Panc1 (cell line): ENCODE measurements around the gene TNIK. TPM values are rescaled to one million over a fixed set of nuclear protein-coding genes. Genes with fewer than 3 reads are reported as not detected.

Experiments used
- ATAC-seq: fragments of 200-7000 bp; cut with Tn5 transposase; 2 replicates; pipeline ENCODE4 v1.9.1; 2020; ENCODE audit warnings: mild to moderate bottlenecking, moderate library complexity
- BruUV-seq: library from RNA; stranded (reverse); fragments of 400-500 nt; replicated peaks from 2 replicates; lab custom pipeline; 2021; lab: Mats Ljungman, UMichigan
- CTCF ChIA-PET: fragments of 300-600 bp; sonication (Branson Sonifier 250); formaldehyde crosslinking; loops from one replicate; lab custom pipeline; 2022; ENCODE audit warnings: antibody characterized with exemption; lab: Charles Lee
- POLR2A ChIA-PET: fragments of 300-600 bp; sonication (Branson Sonifier 250); formaldehyde crosslinking; loops from one replicate; lab custom pipeline; 2022; ENCODE audit warnings: antibody characterized with exemption; lab: Charles Lee
- DNase-seq: peaks from one replicate; pipeline ENCODE4 v3.0.0-alpha.2; 2010; ENCODE audit warnings: low read depth, low spot score
- H3K27ac ChIP-seq: 2 replicates; pipeline ENCODE4 v1.5.1; 2011; ENCODE audit warnings: mild to moderate bottlenecking, low read length, inconsistent platforms
- H3K27me3 ChIP-seq: fragments of 200-500 bp; sonication (Bioruptor generic); 2 replicates; pipeline ENCODE4 v1.6.0; 2014; ENCODE audit warnings: low read length, inconsistent platforms; ENCODE audit not compliant: control insufficient read depth, insufficient read depth
- H3K36me3 ChIP-seq: fragments of 200-500 bp; sonication (Bioruptor generic); 2 replicates; pipeline ENCODE4 v1.5.1; 2014; ENCODE audit warnings: inconsistent platforms, mild to moderate bottlenecking, low read length, moderate library complexity; ENCODE audit not compliant: control insufficient read depth, insufficient read depth
- H3K4me1 ChIP-seq: 2 replicates; pipeline ENCODE4 v1.5.1; 2011; ENCODE audit warnings: inconsistent platforms, mild to moderate bottlenecking, low read length, moderate library complexity; ENCODE audit not compliant: control insufficient read depth, insufficient read depth
- H3K4me3 ChIP-seq, 2 experiments: 2 replicates each; pipeline ENCODE4 v1.5.1; 2011 to 2012; ENCODE audit warnings: low read depth in 2 of 2, low read length in 2 of 2, mild to moderate bottlenecking in 2 of 2, inconsistent platforms in 1 of 2, moderate library complexity in 1 of 2
- H3K9me3 ChIP-seq: fragments of 200-500 bp; sonication (Bioruptor generic); 2 replicates; pipeline ENCODE4 v1.5.1; 2014; ENCODE audit warnings: low read depth, mild to moderate bottlenecking, inconsistent platforms, low read length, moderate library complexity; ENCODE audit not compliant: control insufficient read depth, insufficient read depth
- CTCF ChIP-seq: fragments of 450-650 bp; IDR thresholded peaks from 2 replicates; pipeline ENCODE4 v1.5.1; 2017; ENCODE audit warnings: mild to moderate bottlenecking
- POLR2AphosphoS5 ChIP-seq: IDR thresholded peaks from 2 replicates; pipeline ENCODE4 v1.6.1; 2012; ENCODE audit warnings: mild to moderate bottlenecking, low read depth, low read length, moderate library complexity
- REST ChIP-seq, 2 experiments: IDR thresholded peaks; 2 replicates each; pipeline ENCODE4 v1.6.1; 2011 to 2012; ENCODE audit warnings: low read depth in 2 of 2, control low read depth in 1 of 2, low read length in 1 of 2, mild to moderate bottlenecking in 1 of 2, moderate library complexity in 1 of 2; ENCODE audit not compliant: insufficient read depth in 1 of 2
- SIN3A ChIP-seq: IDR thresholded peaks from 2 replicates; pipeline ENCODE4 v1.6.1; 2012; ENCODE audit warnings: low read depth, mild to moderate bottlenecking, low read length, moderate library complexity, borderline replicate concordance; ENCODE audit not compliant: insufficient read depth
- TCF7L2 ChIP-seq: IDR thresholded peaks from 2 replicates; pipeline ENCODE4 v1.6.1; 2011; ENCODE audit warnings: mild to moderate bottlenecking, low read depth, low read length, inconsistent platforms
- in situ Hi-C: cut with HindIII; loops from 2 replicates; pipeline ENCODE4 v1.10.0; 2016; ENCODE audit warnings: low sequenced_read_pairs, low pct_unique_long_range_greater_than_20kb
- intact Hi-C: fragments of 100-400 bp; cut with micrococcal nuclease; formaldehyde crosslinking; loops from one replicate; pipeline ENCODE4 v1.10.0; 2022; ENCODE audit not compliant: unreplicated experiment
- total RNA-seq: library from RNA; stranded (reverse); gene quantifications from one replicate; pipeline ENCODE4 v1.2.1, GENCODE V29; 2021; ENCODE audit not compliant: unreplicated experiment

Gene TNIK
- total RNA-seq, 1 experiment from 2014 or later = 1.9 TPM

GRCh38 chr3:171169866-171170265, 290.3 kb downstream of the TNIK start:
- Histone ChIP-seq H3K36me3 (no peaks in the 10 kb centered on the region), H3K27ac (no peak overlapping the region), H3K4me1 (no peaks in the 10 kb centered on the region), H3K27me3 (no peaks in the 10 kb centered on the region), H3K4me3 (no peak overlapping the region), H3K9me3 (no peaks in the 10 kb centered on the region)
- no TSS peak for BruUV-seq
- TF ChIP-seq POLR2AphosphoS5 (no peak), TCF7L2 (no peak), SIN3A (no peak), REST (IDR thresholded peaks at IDR 0.05; ENCODE audit: insufficient read depth in 1 of 2, low read depth in 2 of 2, low read length in 1 of 2) (no peak), CTCF (no peak)
- in situ Hi-C loops = no loop called here
- CTCF ChIA-PET = no interaction called here
- DNase-seq = no peak
- POLR2A ChIA-PET = no interaction called here
- intact Hi-C loops = loop anchor here (5.0 kb wide), 1 partner anchor 208 kb away; no protein-coding TSS in a partner anchor
- ATAC-seq = no peak

- CTCF ChIA-PET = no interaction called here
- ATAC-seq = no peak
- POLR2A ChIA-PET = no interaction called here
- Histone ChIP-seq H3K36me3 (no peaks in the 10 kb centered on the region), H3K27ac (no peak overlapping the region), H3K27me3 (no peaks in the 10 kb centered on the region), H3K9me3 (no peaks in the 10 kb centered on the region), H3K4me1 (no peaks in the 10 kb centered on the region), H3K4me3 (no peak overlapping the region)
- no TSS peak for BruUV-seq
- no peak for TF ChIP-seq REST (IDR thresholded peaks at IDR 0.05; ENCODE audit: insufficient read depth in 1 of 2, low read depth in 2 of 2, low read length in 1 of 2)
- no peak for TF ChIP-seq SIN3A
- TF ChIP-seq POLR2AphosphoS5 = no peak
- no peak for TF ChIP-seq CTCF
- TF ChIP-seq TCF7L2 = no peak
- intact Hi-C loops (loop anchor here (5.0 kb wide), 1 partner anchor 207 kb away; no protein-coding TSS in a partner anchor), in situ Hi-C loops (no loop called here)
- DNase-seq = no peak
Observed at GRCh38 chr3:171169443-171169842, 290.8 kb downstream of the TNIK start.
